GM12874 (cell line): Measurements from ENCODE around the gene LDLRAP1.

Experiments
- CTCF ChIP-seq: IDR thresholded peaks from 2 replicates; pipeline ENCODE4 v1.5.1; 2011; ENCODE audit warnings: low read depth, mild to moderate bottlenecking, control low read depth, low read length, moderate library complexity; ENCODE audit not compliant: insufficient read depth

LDLRAP1 gene

GRCh38 chr1:25533775-25534409 lies 9.5 kb upstream of the LDLRAP1 start:
- TF ChIP-seq CTCF: no peak

- TF ChIP-seq CTCF: no peak
These were observed 9.0 kb upstream of the LDLRAP1 start for GRCh38 chr1:25534410-25534788.

- TF ChIP-seq CTCF: no peak
These were observed 7.3 kb upstream of the LDLRAP1 start for GRCh38 chr1:25536124-25536523.

- no peak for TF ChIP-seq CTCF
These were observed 6.1 kb upstream of the LDLRAP1 start for GRCh38 chr1:25537153-25537831.

GRCh38 chr1:25538191-25538767 lies 5.1 kb upstream of the LDLRAP1 start:
- no peak for TF ChIP-seq CTCF

GRCh38 chr1:25540750-25541342 lies 2.6 kb upstream of the LDLRAP1 start:
- no peak for TF ChIP-seq CTCF

- no peak for TF ChIP-seq CTCF
These were observed 2.0 kb upstream of the LDLRAP1 start for GRCh38 chr1:25541425-25541824.
